Caco-2 (cell line): Measurements from ENCODE around the gene OR2M4. TPM values are rescaled to one million over a fixed set of nuclear protein-coding genes. Genes with fewer than 3 reads are reported as not detected.
"Not testable (repeated sequence)": the region's sequence is repeated elsewhere in the genome, so short reads cannot be mapped to it uniquely, and the experiment has no call there.

Source experiments
- BruUV-seq: library from RNA; stranded (reverse); fragments of 400-500 nt; replicated peaks from 2 replicates; lab custom pipeline; 2021; lab: Mats Ljungman, UMichigan
- CTCF ChIA-PET: fragments of 300-600 bp; sonication (Branson Sonifier 250); formaldehyde crosslinking; loops from one replicate; lab custom pipeline; 2022; ENCODE audit warnings: antibody characterized with exemption; lab: Charles Lee
- POLR2A ChIA-PET: fragments of 300-600 bp; sonication (Branson Sonifier 250); formaldehyde crosslinking; loops from one replicate; lab custom pipeline; 2022; ENCODE audit warnings: antibody characterized with exemption; lab: Charles Lee
- DNase-seq, 2 experiments: peaks; one replicate each; pipeline versions ENCODE4 v3.0.0 to v3.0.0-alpha.2; 2020 to 2022
- H3K27me3 ChIP-seq: replicated peaks from 2 replicates; pipeline ENCODE4 v1.6.0; 2011; ENCODE audit warnings: low read length; ENCODE audit not compliant: control insufficient read depth, insufficient read depth
- H3K36me3 ChIP-seq: 2 replicates; pipeline ENCODE4 v1.5.1; 2011; ENCODE audit warnings: low read length; ENCODE audit not compliant: control insufficient read depth, insufficient read depth
- H3K4me1 ChIP-seq: fragments of 250-450 bp; sonication (Bioruptor Pico); 2 replicates; pipeline ENCODE4 v1.5.1; 2020; ENCODE audit warnings: mild to moderate bottlenecking
- H3K4me3 ChIP-seq: 2 replicates; pipeline ENCODE4 v1.5.1; 2011; ENCODE audit warnings: low read depth, mild to moderate bottlenecking, control low read depth, low read length
- H3K9me3 ChIP-seq: fragments of 250-450 bp; sonication (Bioruptor Pico); 2 replicates; pipeline ENCODE4 v1.5.1; 2020; ENCODE audit warnings: mild to moderate bottlenecking, moderate library complexity
- H3K27ac Mint-ChIP-seq: one replicate; pipeline ENCODE4 v1.8.0; 2022; ENCODE audit warnings: mixed read lengths; ENCODE audit not compliant: unreplicated experiment
- H3K27me3 Mint-ChIP-seq: one replicate; pipeline ENCODE4 v1.8.0; 2022; ENCODE audit warnings: mixed read lengths; ENCODE audit not compliant: insufficient read depth, unreplicated experiment
- H3K36me3 Mint-ChIP-seq: one replicate; pipeline ENCODE4 v1.8.0; 2022; ENCODE audit warnings: mild to moderate bottlenecking, mixed read lengths; ENCODE audit not compliant: insufficient read depth, unreplicated experiment
- H3K4me1 Mint-ChIP-seq: one replicate; pipeline ENCODE4 v1.8.0; 2022; ENCODE audit warnings: low read depth, mixed read lengths; ENCODE audit not compliant: unreplicated experiment
- H3K4me3 Mint-ChIP-seq: one replicate; pipeline ENCODE4 v1.8.0; 2022; ENCODE audit warnings: mild to moderate bottlenecking, moderate library complexity, mixed read lengths; ENCODE audit not compliant: unreplicated experiment
- H3K9me3 Mint-ChIP-seq: one replicate; pipeline ENCODE4 v1.8.0; 2022; ENCODE audit warnings: mixed read lengths; ENCODE audit not compliant: unreplicated experiment
- CTCF ChIP-seq, 2 experiments: fragments of 200-600 bp in 1 of 2; IDR thresholded peaks; 1 replicate in 1 of 2; 2 replicates in 1 of 2; pipeline versions ENCODE4 v1.5.1 to v1.8.0; 2011 to 2022; ENCODE audit warnings: antibody characterized with exemption in 1 of 2, control low read depth in 1 of 2, inconsistent platforms in 1 of 2, low read depth in 1 of 2, low read length in 1 of 2, mild to moderate bottlenecking in 1 of 2, moderate library complexity in 1 of 2; ENCODE audit not compliant: insufficient read depth in 1 of 2, severe bottlenecking in 1 of 2, unreplicated experiment in 1 of 2
- intact Hi-C: fragments of 100-400 bp; cut with micrococcal nuclease; formaldehyde crosslinking; loops from one replicate; pipeline ENCODE4 v1.10.0; 2022; ENCODE audit not compliant: unreplicated experiment
- total RNA-seq: library from RNA; stranded (reverse); gene quantifications from 2 replicates; pipeline ENCODE4 v1.2.3, GENCODE V29; 2022

The OR2M4 gene
- total RNA-seq, 1 experiment from 2014 or later: not detected

DNA sequence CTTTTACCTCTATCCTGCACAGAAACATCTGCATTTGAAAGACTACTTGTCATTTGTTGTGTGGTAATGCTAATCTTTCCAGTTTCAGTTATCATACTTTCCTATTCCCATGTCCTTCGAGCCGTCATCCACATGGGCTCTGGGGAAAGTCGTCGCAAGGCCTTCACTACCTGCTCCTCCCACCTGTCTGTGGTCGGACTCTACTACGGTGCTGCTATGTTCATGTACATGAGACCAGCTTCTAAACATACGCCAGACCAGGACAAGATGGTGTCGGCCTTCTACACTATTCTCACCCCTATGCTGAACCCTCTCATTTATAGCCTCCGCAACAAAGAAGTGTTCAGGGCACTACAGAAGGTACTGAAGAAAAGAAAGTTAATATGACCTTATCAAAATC lies 8.3 kb downstream of the OR2M4 start:
- Mint-ChIP-seq H3K4me3 (no peak overlapping the region), H3K27ac (no peak overlapping the region), H3K4me1 (no peaks in the 10 kb centered on the region), H3K36me3 (no peaks in the 10 kb centered on the region), H3K9me3 (no peaks in the 10 kb centered on the region), H3K27me3 (peaks cover 14% of the 10 kb centered on the region)
- intact Hi-C loops: no loop called here
- Histone ChIP-seq H3K4me3 (no peak overlapping the region), H3K27me3 (no peaks in the 10 kb centered on the region), H3K4me1 (no peaks in the 10 kb centered on the region), H3K36me3 (no peaks in the 10 kb centered on the region), H3K9me3 (no peaks in the 10 kb centered on the region)
- ChIA-PET POLR2A (no interaction called here), CTCF (no interaction called here)
- DNase-seq: no peak
- TF ChIP-seq CTCF (IDR thresholded peaks at IDR 0.05; ENCODE audit: insufficient read depth in 1 of 2, low read depth in 1 of 2, low read length in 1 of 2, severe bottlenecking in 1 of 2, unreplicated experiment in 1 of 2): no peak
- no TSS peak for BruUV-seq

DNA sequence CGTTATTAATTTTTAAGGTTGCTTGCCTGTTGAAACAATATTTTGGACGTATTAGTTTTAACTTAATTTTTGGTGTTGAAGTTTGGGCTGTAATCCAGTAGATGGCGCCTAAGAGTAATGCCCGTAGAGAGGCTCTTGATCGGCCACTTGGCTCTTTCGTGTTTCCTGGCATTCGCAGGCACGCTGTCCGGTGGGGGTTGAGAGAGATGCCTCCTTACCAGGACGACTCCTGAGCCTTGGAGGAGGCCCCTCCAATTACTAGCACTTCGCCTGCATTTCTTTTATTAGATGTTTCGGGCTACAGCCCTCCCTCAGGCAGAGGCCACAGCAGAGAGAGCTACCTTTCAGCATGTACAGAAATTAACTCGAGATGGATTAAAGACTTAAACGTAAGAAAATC lies 12.0 kb downstream of the OR2M4 start:
- BruUV-seq: no TSS peak
- Histone ChIP-seq H3K27me3 (no peaks in the 10 kb centered on the region), H3K4me1 (no peaks in the 10 kb centered on the region), H3K9me3 (no peaks in the 10 kb centered on the region), H3K36me3 (no peaks in the 10 kb centered on the region), H3K4me3 (no peak overlapping the region)
- H3K4me3 Mint-ChIP-seq: peak overlapping the region; percentile 35
- ChIA-PET POLR2A (no interaction called here), CTCF (no interaction called here)
- no peaks in the 10 kb centered on the region for H3K4me1 Mint-ChIP-seq
- DNase-seq: peak; percentile 43 to 48
- H3K9me3 Mint-ChIP-seq: no peaks in the 10 kb centered on the region
- intact Hi-C loops: loop anchor here (1.0 kb wide), 1 partner anchor 564 kb away; no protein-coding TSS in a partner anchor
- peaks cover 16% of the 10 kb centered on the region for H3K27me3 Mint-ChIP-seq
- H3K27ac Mint-ChIP-seq: no peak overlapping the region
- no peaks in the 10 kb centered on the region for H3K36me3 Mint-ChIP-seq
- TF ChIP-seq CTCF (IDR thresholded peaks at IDR 0.05; ENCODE audit: insufficient read depth in 1 of 2, low read depth in 1 of 2, low read length in 1 of 2, severe bottlenecking in 1 of 2, unreplicated experiment in 1 of 2): peak; percentile 68 to 76

DNA sequence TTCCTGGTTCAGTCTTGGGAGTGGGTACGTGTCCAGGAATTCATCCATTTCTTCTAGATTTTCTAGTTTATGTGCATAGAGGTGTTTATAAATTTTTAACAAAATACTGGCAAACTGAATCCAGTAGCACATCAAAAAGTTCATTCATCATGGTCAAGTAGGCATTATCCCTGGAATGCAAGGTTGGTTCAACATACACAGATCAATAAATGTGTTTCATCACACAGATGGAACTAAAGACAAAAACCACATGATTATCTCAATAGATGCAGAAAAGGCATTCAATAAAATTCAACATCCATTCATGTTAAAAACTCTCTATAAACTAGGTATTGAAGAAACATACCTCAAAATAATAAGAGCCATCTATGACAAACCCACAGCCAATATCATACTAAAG lies 28.1 kb downstream of the OR2M4 start:
- DNase-seq, H3K4me3 Mint-ChIP-seq, H3K36me3 ChIP-seq, POLR2A ChIA-PET, H3K4me3 ChIP-seq, intact Hi-C loops, CTCF ChIA-PET, BruUV-seq, H3K27ac Mint-ChIP-seq, H3K4me1 ChIP-seq, H3K9me3 ChIP-seq, H3K27me3 ChIP-seq, H3K27me3 Mint-ChIP-seq, H3K36me3 Mint-ChIP-seq, H3K4me1 Mint-ChIP-seq: not testable (repeated sequence)
- H3K9me3 Mint-ChIP-seq: peaks cover 18% of the 10 kb centered on the region

DNA sequence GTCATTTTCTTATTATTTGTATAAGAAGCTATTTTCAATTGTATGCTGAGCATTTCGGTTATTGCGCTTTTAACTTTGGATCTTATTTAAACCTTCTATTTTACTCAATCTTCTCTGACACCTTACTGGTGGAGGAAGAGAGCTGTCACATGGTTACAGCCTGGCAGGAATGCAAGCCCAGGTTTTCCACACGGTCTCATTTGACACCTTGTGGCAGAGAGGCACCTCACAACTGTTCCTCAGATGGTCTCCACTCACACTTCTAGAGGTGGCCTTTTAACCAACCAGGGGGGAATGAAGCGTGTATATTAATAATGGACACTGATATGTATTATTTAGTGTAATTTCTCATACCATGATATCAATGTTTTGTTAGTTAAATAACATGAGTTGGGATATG lies 37.0 kb downstream of the OR2M4 start:
- BruUV-seq: no TSS peak
- Histone ChIP-seq H3K4me3 (no peak overlapping the region), H3K27me3 (no peaks in the 10 kb centered on the region), H3K4me1 (no peaks in the 10 kb centered on the region), H3K9me3 (no peaks in the 10 kb centered on the region), H3K36me3 (no peaks in the 10 kb centered on the region)
- no peaks in the 10 kb centered on the region for H3K27me3 Mint-ChIP-seq
- H3K9me3 Mint-ChIP-seq: peaks cover 12% of the 10 kb centered on the region
- ChIA-PET CTCF (no interaction called here), POLR2A (no interaction called here)
- intact Hi-C loops: no loop called here
- H3K4me1 Mint-ChIP-seq: no peaks in the 10 kb centered on the region
- no peak overlapping the region for H3K27ac Mint-ChIP-seq
- no peaks in the 10 kb centered on the region for H3K36me3 Mint-ChIP-seq
- H3K4me3 Mint-ChIP-seq: no peak overlapping the region
- no peak for DNase-seq
- no peak for TF ChIP-seq CTCF (IDR thresholded peaks at IDR 0.05; ENCODE audit: insufficient read depth in 1 of 2, low read depth in 1 of 2, low read length in 1 of 2, severe bottlenecking in 1 of 2, unreplicated experiment in 1 of 2)

DNA sequence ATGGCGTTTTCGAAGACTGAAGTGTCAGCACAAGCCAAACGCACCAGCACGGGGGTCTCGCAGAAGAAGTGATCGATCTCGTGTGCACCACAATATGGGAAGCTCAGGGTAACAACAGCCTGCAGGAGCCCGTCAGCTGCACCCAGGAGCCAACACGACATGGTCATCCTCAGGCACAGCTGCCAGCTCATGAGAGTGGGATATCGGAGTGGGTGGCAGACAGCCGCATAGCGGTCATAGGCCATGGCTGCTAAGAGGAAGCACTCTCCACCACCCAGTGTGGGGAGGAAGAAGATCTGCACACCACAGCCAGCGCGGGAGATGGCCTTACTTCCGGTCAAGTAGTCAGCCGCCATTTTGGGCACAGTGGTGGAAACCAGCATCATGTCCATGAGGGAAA lies 42.0 kb downstream of the OR2M4 start:
- BruUV-seq, H3K4me1 Mint-ChIP-seq, intact Hi-C loops, DNase-seq, H3K27ac Mint-ChIP-seq, H3K4me3 Mint-ChIP-seq, CTCF ChIA-PET, H3K4me1 ChIP-seq, H3K36me3 ChIP-seq, H3K27me3 Mint-ChIP-seq, H3K36me3 Mint-ChIP-seq, H3K27me3 ChIP-seq, H3K9me3 ChIP-seq, H3K9me3 Mint-ChIP-seq, H3K4me3 ChIP-seq, POLR2A ChIA-PET: not testable (repeated sequence)
